ENCODE data around the gene ETDA. TPM values are rescaled to one million over a fixed set of nuclear protein-coding genes. Genes with fewer than 3 reads are reported as not detected.

ETDA gene
- total RNA-seq, 1 experiment from 2014 or later, result not detected

GRCh38 chrX:135256923-135257322, 5.1 kb downstream of the ETDA start:
- no peaks in the 10 kb centered on the region for H3K9me3 ChIP-seq (ENCODE audit: control insufficient read depth in 1 of 2, insufficient read depth in 1 of 2, low read depth in 1 of 2, low read length in 2 of 2)
- no peaks in the 10 kb centered on the region for H3K9me2 ChIP-seq (ENCODE audit: insufficient read depth)
- no peaks in the 10 kb centered on the region for H3K79me2 ChIP-seq (ENCODE audit: insufficient read depth, low read length)
- POLR2A ChIA-PET, result no interaction called here
- no peak overlapping the region for H3K4me3 ChIP-seq (replicated peaks in 1 of 2; ENCODE audit: low read depth in 1 of 2, low read length in 2 of 2)
- no peak for DNase-seq (ENCODE audit: low read depth, low spot score)
- no peaks in the 10 kb centered on the region for H4K20me1 ChIP-seq (ENCODE audit: insufficient read depth)
- intact Hi-C loops (cut with micrococcal nuclease), result no loop called here
- RAD21 ChIA-PET (ENCODE audit: low non-redundant PET in 1 of 2, low total read pairs in 2 of 2, uncharacterized antibody in 2 of 2, unreplicated experiment in 2 of 2), result no interaction called here
- no peak overlapping the region for H3K4me2 ChIP-seq (ENCODE audit: low read length)
- BruUV-seq (replicated peaks), result no TSS peak
- H2AFZ ChIP-seq (ENCODE audit: low read depth, low read length, poor library complexity, severe bottlenecking), result no peak overlapping the region
- H3K36me3 ChIP-seq (ENCODE audit: control insufficient read depth in 1 of 2, insufficient read depth in 2 of 2, low read length in 2 of 2), result no peaks in the 10 kb centered on the region
- no peak for TF ChIP-seq ZBTB33 (IDR thresholded peaks at IDR 0.05; ENCODE audit: extremely low read depth, insufficient replicate concordance, low read length)
- no peak for TF ChIP-seq MAX (IDR thresholded peaks at IDR 0.05)
- TF ChIP-seq SRF (IDR thresholded peaks at IDR 0.05; ENCODE audit: low read depth), result no peak
- TF ChIP-seq EGR1 (IDR thresholded peaks at IDR 0.05; ENCODE audit: low read depth), result no peak
- TF ChIP-seq POLR2AphosphoS5 (IDR thresholded peaks at IDR 0.05; ENCODE audit: low read depth, low read length), result no peak
- TF ChIP-seq EZH2phosphoT487 (IDR thresholded peaks at IDR 0.05; ENCODE audit: borderline replicate concordance), result no peak
- no peak for TF ChIP-seq YY1 (IDR thresholded peaks at IDR 0.05; ENCODE audit: extremely low read depth, insufficient replicate concordance, low read depth, low read length)
- no peaks in the 10 kb centered on the region for H3K27me3 ChIP-seq (ENCODE audit: insufficient read depth, low read length)
- H3K9ac ChIP-seq (ENCODE audit: low read length), result no peak overlapping the region
- CTCF ChIA-PET, result no interaction called here
- no peaks in the 10 kb centered on the region for H3K4me1 ChIP-seq (ENCODE audit: control insufficient read depth in 1 of 2, insufficient read depth in 2 of 2, low read length in 2 of 2)
- H3K27ac ChIP-seq (ENCODE audit: low read depth, low read length), result no peak overlapping the region
- ATAC-seq, result no peak

GRCh38 chrX:135257469-135257868, 5.6 kb downstream of the ETDA start:
- ATAC-seq (no peak), DNase-seq (ENCODE audit: low read depth, low spot score) (no peak)
- ChIA-PET POLR2A (no interaction called here), CTCF (no interaction called here), RAD21 (ENCODE audit: low non-redundant PET in 1 of 2, low total read pairs in 2 of 2, uncharacterized antibody in 2 of 2, unreplicated experiment in 2 of 2) (no interaction called here)
- Histone ChIP-seq H3K4me2 (ENCODE audit: low read length) (no peak overlapping the region), H4K20me1 (ENCODE audit: insufficient read depth) (no peaks in the 10 kb centered on the region), H3K79me2 (ENCODE audit: insufficient read depth, low read length) (no peaks in the 10 kb centered on the region), H3K36me3 (ENCODE audit: control insufficient read depth in 1 of 2, insufficient read depth in 2 of 2, low read length in 2 of 2) (no peaks in the 10 kb centered on the region), H3K9me2 (ENCODE audit: insufficient read depth) (no peaks in the 10 kb centered on the region), H3K4me3 (replicated peaks in 1 of 2; ENCODE audit: low read depth in 1 of 2, low read length in 2 of 2) (no peak overlapping the region), H3K9ac (ENCODE audit: low read length) (no peak overlapping the region), H3K9me3 (ENCODE audit: control insufficient read depth in 1 of 2, insufficient read depth in 1 of 2, low read depth in 1 of 2, low read length in 2 of 2) (no peaks in the 10 kb centered on the region), H3K27ac (ENCODE audit: low read depth, low read length) (no peak overlapping the region), H3K4me1 (ENCODE audit: control insufficient read depth in 1 of 2, insufficient read depth in 2 of 2, low read length in 2 of 2) (no peaks in the 10 kb centered on the region), H2AFZ (ENCODE audit: low read depth, low read length, poor library complexity, severe bottlenecking) (no peak overlapping the region), H3K27me3 (ENCODE audit: insufficient read depth, low read length) (no peaks in the 10 kb centered on the region)
- BruUV-seq (replicated peaks), result no TSS peak
- intact Hi-C loops (cut with micrococcal nuclease), result no loop called here
- TF ChIP-seq MAX (IDR thresholded peaks at IDR 0.05) (no peak), FOSL1 (IDR thresholded peaks at IDR 0.05; ENCODE audit: low read depth) (no peak), SP1 (IDR thresholded peaks at IDR 0.05; ENCODE audit: low read depth) (no peak), EZH2 (IDR thresholded peaks at IDR 0.05) (no peak), RAD21 (IDR thresholded peaks at IDR 0.05; ENCODE audit: low read depth) (no peak), ATF3 (IDR thresholded peaks at IDR 0.05) (no peak), POLR2AphosphoS5 (IDR thresholded peaks at IDR 0.05; ENCODE audit: low read depth, low read length) (no peak), CEBPB (IDR thresholded peaks at IDR 0.05; ENCODE audit: low read depth) (no peak), REST (IDR thresholded peaks at IDR 0.05; ENCODE audit: low read depth) (no peak), ZNF274 (IDR thresholded peaks at IDR 0.05; ENCODE audit: low read depth, low read length) (no peak), CBX3 (IDR thresholded peaks at IDR 0.05; ENCODE audit: low read depth) (no peak), YY1 (IDR thresholded peaks at IDR 0.05; ENCODE audit: extremely low read depth, insufficient replicate concordance, low read depth, low read length) (no peak)
